Smooth muscle cell of the brain vasculature (primary cell): Measurements from ENCODE around the gene OR52E2.

ENCODE experiments used
- DNase-seq: peaks from one replicate; pipeline ENCODE4 v3.0.0-alpha.2; 2012; ENCODE audit warnings: low read depth, low spot score

OR52E2 gene

DNA sequence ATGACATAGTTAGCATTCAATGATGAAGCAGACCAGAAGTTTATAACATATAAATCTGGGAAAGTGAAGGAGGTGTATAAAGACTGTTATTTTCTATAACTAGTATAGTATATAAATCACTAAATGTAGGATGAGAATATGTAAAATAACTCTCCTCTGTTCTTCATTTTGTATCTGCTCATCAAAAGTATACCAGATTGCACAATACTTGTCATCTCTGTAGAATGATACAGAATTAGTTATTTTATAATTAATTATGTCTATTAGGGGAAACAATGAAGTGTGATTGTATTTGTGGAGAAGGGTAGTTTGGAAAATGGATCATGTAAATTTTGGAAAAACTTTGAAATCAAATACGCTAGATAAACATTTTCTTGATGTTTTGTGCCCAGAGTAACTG lies 46.4 kb downstream of the OR52E2 start:
- DNase-seq, result no peak

- no peak for DNase-seq
Measured at GRCh38 chr11:5011254-5011653, 48.2 kb downstream of the OR52E2 start.
